Body of pancreas (tissue), 4 donors: Measurements from ENCODE around the gene DMBX1.

Experiments used
- CTCF ChIP-seq, 7 experiments: fragments of 450-650 bp in 4 of 7; fragments of 200-600 bp in 3 of 7; sonication (generic) in 3 of 7; IDR thresholded peaks; one replicate each; pipeline ENCODE4 v1.5.1; 2016 to 2019; ENCODE audit warnings: antibody characterized with exemption in 7 of 7
- POLR2A ChIP-seq, 3 donors: fragments of 450-650 bp; IDR thresholded peaks; one replicate each; pipeline ENCODE4 v1.6.1; 2016; ENCODE audit warnings: antibody characterized with exemption in 3 of 3, mild to moderate bottlenecking in 2 of 3

GRCh38 chr1:46480959-46481646, 8.5 kb upstream of the DMBX1 start:
- no peak for TF ChIP-seq CTCF (IDR thresholded peaks at IDR 0.05)
- TF ChIP-seq POLR2A (IDR thresholded peaks at IDR 0.05), result no peak
